ENCODE data around the gene GAS7.

GRCh38 chr17:9977180-9977575, 221.2 kb downstream of the GAS7 start:
- no peak for TF ChIP-seq CTCF (IDR thresholded peaks at IDR 0.05)
- TF ChIP-seq ZNF219 (CRISPR knock-in tag; IDR thresholded peaks at IDR 0.05; ENCODE audit: borderline replicate concordance): no peak
- no peak for TF ChIP-seq ATF3 (CRISPR knock-in tag; conservative IDR thresholded peaks at IDR 0.05)
- no peak for TF ChIP-seq MAX (CRISPR knock-in tag; IDR thresholded peaks at IDR 0.05)
- no peak for TF ChIP-seq CREM (CRISPR knock-in tag; IDR thresholded peaks at IDR 0.05)
- TF ChIP-seq PRDM15 (CRISPR knock-in tag; IDR thresholded peaks at IDR 0.05): no peak
- TF ChIP-seq ESRRA (CRISPR knock-in tag; IDR thresholded peaks at IDR 0.05; ENCODE audit: borderline replicate concordance): no peak
- TF ChIP-seq USF2 (CRISPR knock-in tag; IDR thresholded peaks at IDR 0.05): no peak
- no peak for TF ChIP-seq ETV6 (CRISPR knock-in tag; IDR thresholded peaks at IDR 0.05)

Measured in WTC11 (cell line).